ENCODE measurements around the gene TSPYL6. TPM values are rescaled to one million over a fixed set of nuclear protein-coding genes. Genes with fewer than 3 reads are reported as not detected.
"Not testable (repeated sequence)": the region's sequence is repeated elsewhere in the genome, so short reads cannot be mapped to it uniquely, and the experiment has no call there.

Gene TSPYL6
- total RNA-seq, 2 experiments from 2014 or later, result not detected

GRCh38 chr2:54271843-54272627 is 16.0 kb upstream of the TSPYL6 start:
- intact Hi-C loops (cut with DNase I, micrococcal nuclease), result no loop called here
- no peak overlapping the region for H3K27ac ChIP-seq (ENCODE audit: low read depth in 1 of 2, low read length in 2 of 2)
- no peak overlapping the region for H3K4me3 Mint-ChIP-seq
- ChIA-PET CTCF (no interaction called here), POLR2A (no interaction called here)
- ATAC-seq (ENCODE audit: poor library complexity), result no peak
- no peak overlapping the region for H3K4me3 ChIP-seq (ENCODE audit: low read length)
- no peaks in the 10 kb centered on the region for H3K9me3 Mint-ChIP-seq
- no peaks in the 10 kb centered on the region for H3K27me3 ChIP-seq (ENCODE audit: control insufficient read depth in 1 of 2, insufficient read depth in 2 of 2, low read length in 2 of 2)
- no peaks in the 10 kb centered on the region for H3K4me1 Mint-ChIP-seq (ENCODE audit: low read depth)
- H3K27me3 Mint-ChIP-seq, result no peaks in the 10 kb centered on the region
- H3K4me1 ChIP-seq (ENCODE audit: insufficient read depth, low read length), result no peaks in the 10 kb centered on the region
- peak in 2 of 14 experiments; percentile 1 to 16 for DNase-seq
- TF ChIP-seq CTCF (IDR thresholded peaks at IDR 0.05), result no peak
- peaks cover 17% of the 10 kb centered on the region for H3K36me3 Mint-ChIP-seq (ENCODE audit: low read depth)
- H3K9me3 ChIP-seq (ENCODE audit: control insufficient read depth in 1 of 2, insufficient read depth in 1 of 2, low read length in 2 of 2), result no peaks in the 10 kb centered on the region
- no peaks in the 10 kb centered on the region for H3K36me3 ChIP-seq (ENCODE audit: insufficient read depth, low read length)
- H3K27ac Mint-ChIP-seq, result no peak overlapping the region

- H3K27me3 Mint-ChIP-seq, result no peaks in the 10 kb centered on the region
- no peaks in the 10 kb centered on the region for H3K9me3 ChIP-seq (ENCODE audit: control insufficient read depth in 1 of 2, insufficient read depth in 1 of 2, low read length in 2 of 2)
- H3K4me1 ChIP-seq (ENCODE audit: insufficient read depth, low read length), result no peaks in the 10 kb centered on the region
- CTCF ChIA-PET, result no interaction called here
- no peaks in the 10 kb centered on the region for H3K27me3 ChIP-seq (ENCODE audit: control insufficient read depth in 1 of 2, insufficient read depth in 2 of 2, low read length in 2 of 2)
- intact Hi-C loops (cut with DNase I, micrococcal nuclease), result no loop called here
- no peak overlapping the region for H3K4me3 Mint-ChIP-seq
- no peak overlapping the region for H3K27ac Mint-ChIP-seq
- no peak overlapping the region for H3K27ac ChIP-seq (ENCODE audit: low read depth in 1 of 2, low read length in 2 of 2)
- POLR2A ChIA-PET, result no interaction called here
- no peak for TF ChIP-seq CTCF (IDR thresholded peaks at IDR 0.05)
- no peak overlapping the region for H3K4me3 ChIP-seq (ENCODE audit: low read length)
- no peaks in the 10 kb centered on the region for H3K36me3 ChIP-seq (ENCODE audit: insufficient read depth, low read length)
- DNase-seq (no peak), ATAC-seq (ENCODE audit: poor library complexity) (no peak)
- H3K4me1 Mint-ChIP-seq (ENCODE audit: low read depth), result no peaks in the 10 kb centered on the region
- H3K36me3 Mint-ChIP-seq (ENCODE audit: low read depth), result peaks cover 20% of the 10 kb centered on the region
- no peaks in the 10 kb centered on the region for H3K9me3 Mint-ChIP-seq
These were observed 15.2 kb upstream of the TSPYL6 start for GRCh38 chr2:54271189-54271588.

- ChIA-PET CTCF (no interaction called here), POLR2A (no interaction called here)
- Histone ChIP-seq H3K4me1 (ENCODE audit: insufficient read depth, low read length) (no peaks in the 10 kb centered on the region), H3K27ac (ENCODE audit: low read depth in 1 of 2, low read length in 2 of 2) (no peak overlapping the region), H3K4me3 (ENCODE audit: low read length) (no peak overlapping the region), H3K9me3 (ENCODE audit: control insufficient read depth in 1 of 2, insufficient read depth in 1 of 2, low read length in 2 of 2) (peaks cover 0 to 6% of the 10 kb centered on the region in 2 experiments), H3K27me3 (ENCODE audit: control insufficient read depth in 1 of 2, insufficient read depth in 2 of 2, low read length in 2 of 2) (no peaks in the 10 kb centered on the region), H3K36me3 (ENCODE audit: insufficient read depth, low read length) (no peaks in the 10 kb centered on the region)
- peaks cover 14% of the 10 kb centered on the region for H3K9me3 Mint-ChIP-seq
- peaks cover 38% of the 10 kb centered on the region for H3K36me3 Mint-ChIP-seq (ENCODE audit: low read depth)
- ATAC-seq (ENCODE audit: poor library complexity), result no peak
- no peaks in the 10 kb centered on the region for H3K27me3 Mint-ChIP-seq
- no peaks in the 10 kb centered on the region for H3K4me1 Mint-ChIP-seq (ENCODE audit: low read depth)
- no peak overlapping the region for H3K27ac Mint-ChIP-seq
- TF ChIP-seq CTCF (IDR thresholded peaks at IDR 0.05), result no peak
- no peak overlapping the region for H3K4me3 Mint-ChIP-seq
- no peak for DNase-seq
- intact Hi-C loops (cut with DNase I, micrococcal nuclease), result no loop called here
These were observed 11.5 kb upstream of the TSPYL6 start for GRCh38 chr2:54267577-54267976.

- H3K27ac ChIP-seq (ENCODE audit: low read depth in 1 of 2, low read length in 2 of 2); DNase-seq; H3K27me3 Mint-ChIP-seq; ATAC-seq (ENCODE audit: poor library complexity); H3K27me3 ChIP-seq (ENCODE audit: control insufficient read depth in 1 of 2, insufficient read depth in 2 of 2, low read length in 2 of 2); intact Hi-C loops (cut with DNase I, micrococcal nuclease); H3K4me1 Mint-ChIP-seq (ENCODE audit: low read depth); CTCF ChIA-PET; H3K4me1 ChIP-seq (ENCODE audit: insufficient read depth, low read length); H3K9me3 ChIP-seq (ENCODE audit: control insufficient read depth in 1 of 2, insufficient read depth in 1 of 2, low read length in 2 of 2); H3K36me3 ChIP-seq (ENCODE audit: insufficient read depth, low read length); H3K4me3 ChIP-seq (ENCODE audit: low read length); H3K27ac Mint-ChIP-seq; H3K4me3 Mint-ChIP-seq; POLR2A ChIA-PET: not testable (repeated sequence)
- peaks cover 14% of the 10 kb centered on the region for H3K9me3 Mint-ChIP-seq
- peaks cover 37% of the 10 kb centered on the region for H3K36me3 Mint-ChIP-seq (ENCODE audit: low read depth)
These were observed 9.1 kb upstream of the TSPYL6 start for GRCh38 chr2:54265081-54265480.

Data from CD4-positive, alpha-beta T cell (primary cell).